ENCODE results near the gene ATP8A2.

DNA sequence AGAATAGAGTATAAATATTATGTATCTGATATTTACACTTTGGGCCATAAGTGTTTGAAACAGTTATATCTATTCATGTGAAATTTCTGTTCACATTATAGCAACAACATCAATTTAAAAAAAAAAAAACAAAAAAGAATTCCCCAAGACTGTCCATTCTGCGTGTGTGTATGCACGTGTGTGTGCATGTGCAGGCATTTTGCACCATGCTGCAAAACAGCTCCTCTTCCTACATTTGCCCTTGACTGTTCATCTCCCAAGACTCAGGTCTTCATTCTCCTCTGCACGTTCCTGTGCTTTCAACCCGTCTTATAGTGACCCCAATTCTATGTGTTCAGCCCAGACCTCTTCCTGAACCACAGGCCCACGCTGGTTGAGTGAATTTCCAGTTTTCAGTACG, 530.7 kb downstream of the ATP8A2 start:
- TF ChIP-seq, protein P1, sequence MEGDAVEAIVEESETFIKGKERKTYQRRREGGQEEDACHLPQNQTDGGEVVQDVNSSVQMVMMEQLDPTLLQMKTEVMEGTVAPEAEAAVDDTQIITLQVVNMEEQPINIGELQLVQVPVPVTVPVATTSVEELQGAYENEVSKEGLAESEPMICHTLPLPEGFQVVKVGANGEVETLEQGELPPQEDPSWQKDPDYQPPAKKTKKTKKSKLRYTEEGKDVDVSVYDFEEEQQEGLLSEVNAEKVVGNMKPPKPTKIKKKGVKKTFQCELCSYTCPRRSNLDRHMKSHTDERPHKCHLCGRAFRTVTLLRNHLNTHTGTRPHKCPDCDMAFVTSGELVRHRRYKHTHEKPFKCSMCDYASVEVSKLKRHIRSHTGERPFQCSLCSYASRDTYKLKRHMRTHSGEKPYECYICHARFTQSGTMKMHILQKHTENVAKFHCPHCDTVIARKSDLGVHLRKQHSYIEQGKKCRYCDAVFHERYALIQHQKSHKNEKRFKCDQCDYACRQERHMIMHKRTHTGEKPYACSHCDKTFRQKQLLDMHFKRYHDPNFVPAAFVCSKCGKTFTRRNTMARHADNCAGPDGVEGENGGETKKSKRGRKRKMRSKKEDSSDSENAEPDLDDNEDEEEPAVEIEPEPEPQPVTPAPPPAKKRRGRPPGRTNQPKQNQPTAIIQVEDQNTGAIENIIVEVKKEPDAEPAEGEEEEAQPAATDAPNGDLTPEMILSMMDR (IDR thresholded peaks at IDR 0.05), result no peak
- TF ChIP-seq POLR2A (IDR thresholded peaks at IDR 0.05), result no peak
